ENCODE results near the gene SLC26A11. TPM values are rescaled to one million over a fixed set of nuclear protein-coding genes. Genes with fewer than 3 reads are reported as not detected.
A peak's percentile ranks its signal among the peaks of the same experiment; 100 is the strongest.

The SLC26A11 gene
- total and polyA plus RNA-seq, 2 of the 13 experiments (the other 11 are each of a cell fraction or from before 2014, with no cell fraction given), result 8.7 to 13.2 TPM

DNA sequence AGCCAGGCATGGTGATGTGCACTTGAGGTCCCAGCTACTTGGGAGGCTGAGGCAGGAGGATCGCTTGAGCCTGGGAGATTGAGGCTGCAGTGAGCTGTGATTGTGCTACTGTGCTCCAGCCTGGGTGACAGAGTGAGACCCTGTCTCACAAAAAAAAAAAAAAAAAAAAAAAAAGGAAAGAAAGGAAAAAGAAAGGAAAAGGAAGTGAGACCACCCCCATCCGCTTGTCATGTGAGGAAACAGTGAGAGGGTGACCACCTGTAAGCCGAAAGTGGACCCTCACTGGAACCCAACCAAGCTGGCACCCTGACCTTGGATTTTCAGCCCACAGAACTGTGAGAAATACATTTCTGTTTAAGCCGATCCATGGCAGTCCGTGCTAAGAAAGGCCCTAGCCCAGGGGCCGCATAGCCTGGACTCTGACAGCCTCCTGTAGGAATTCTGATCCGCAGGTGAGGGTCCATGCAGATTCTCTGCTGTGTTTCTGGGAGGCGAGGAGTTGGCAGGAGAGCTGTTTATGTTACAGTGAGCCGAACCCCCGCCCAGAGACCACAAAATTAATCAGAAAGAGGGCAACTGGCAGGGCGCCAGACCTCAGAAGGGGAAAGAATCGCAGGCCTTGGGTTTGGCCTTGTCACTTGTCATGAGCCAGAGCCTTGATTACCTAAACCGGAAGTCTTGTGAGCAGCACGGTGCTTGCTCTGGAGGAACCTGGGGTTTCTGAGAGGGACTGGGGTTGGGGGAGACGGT is 1.0 kb upstream of the SLC26A11 start (continued):
- no peak for TF ChIP-seq GMEB1 (CRISPR knock-in tag; IDR thresholded peaks at IDR 0.05; ENCODE audit: borderline replicate concordance)
- no peak for TF ChIP-seq GFI1 (CRISPR knock-in tag; IDR thresholded peaks at IDR 0.05; ENCODE audit: borderline replicate concordance)
- TF ChIP-seq JARID2 (CRISPR knock-in tag; IDR thresholded peaks at IDR 0.05; ENCODE audit: insufficient replicate concordance), result no peak
- no peak for TF ChIP-seq ZNF407 (CRISPR knock-in tag; IDR thresholded peaks at IDR 0.05; ENCODE audit: not compliant biosample characterization)
- TF ChIP-seq ATF1 (CRISPR knock-in tag; IDR thresholded peaks at IDR 0.05), result no peak
- no peak for TF ChIP-seq LRRFIP1 (CRISPR knock-in tag; conservative IDR thresholded peaks at IDR 0.05)
- TF ChIP-seq, protein P1, sequence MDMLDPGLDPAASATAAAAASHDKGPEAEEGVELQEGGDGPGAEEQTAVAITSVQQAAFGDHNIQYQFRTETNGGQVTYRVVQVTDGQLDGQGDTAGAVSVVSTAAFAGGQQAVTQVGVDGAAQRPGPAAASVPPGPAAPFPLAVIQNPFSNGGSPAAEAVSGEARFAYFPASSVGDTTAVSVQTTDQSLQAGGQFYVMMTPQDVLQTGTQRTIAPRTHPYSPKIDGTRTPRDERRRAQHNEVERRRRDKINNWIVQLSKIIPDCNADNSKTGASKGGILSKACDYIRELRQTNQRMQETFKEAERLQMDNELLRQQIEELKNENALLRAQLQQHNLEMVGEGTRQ (IDR thresholded peaks at IDR 0.05; ENCODE audit: low read depth, low read length), result no peak
- TF ChIP-seq, protein P1 (CRISPR knock-in tag; IDR thresholded peaks at IDR 0.05; ENCODE audit: borderline replicate concordance), result no peak
- TF ChIP-seq, protein P2, sequence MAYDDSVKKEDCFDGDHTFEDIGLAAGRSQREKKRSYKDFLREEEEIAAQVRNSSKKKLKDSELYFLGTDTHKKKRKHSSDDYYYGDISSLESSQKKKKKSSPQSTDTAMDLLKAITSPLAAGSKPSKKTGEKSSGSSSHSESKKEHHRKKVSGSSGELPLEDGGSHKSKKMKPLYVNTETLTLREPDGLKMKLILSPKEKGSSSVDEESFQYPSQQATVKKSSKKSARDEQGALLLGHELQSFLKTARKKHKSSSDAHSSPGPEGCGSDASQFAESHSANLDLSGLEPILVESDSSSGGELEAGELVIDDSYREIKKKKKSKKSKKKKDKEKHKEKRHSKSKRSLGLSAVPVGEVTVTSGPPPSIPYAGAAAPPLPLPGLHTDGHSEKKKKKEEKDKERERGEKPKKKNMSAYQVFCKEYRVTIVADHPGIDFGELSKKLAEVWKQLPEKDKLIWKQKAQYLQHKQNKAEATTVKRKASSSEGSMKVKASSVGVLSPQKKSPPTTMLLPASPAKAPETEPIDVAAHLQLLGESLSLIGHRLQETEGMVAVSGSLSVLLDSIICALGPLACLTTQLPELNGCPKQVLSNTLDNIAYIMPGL (CRISPR knock-in tag; IDR thresholded peaks at IDR 0.05; ENCODE audit: borderline replicate concordance in 1 of 2, low read depth in 1 of 2), result 0 out of 4 replicates have a peak, but pooled peaks have one; percentile 2 to 30
- TF ChIP-seq ZNF644 (CRISPR knock-in tag; IDR thresholded peaks at IDR 0.05; ENCODE audit: low read depth), result no peak

Measured in HepG2 (cell line).